Activated CD4-positive, CD25-positive, alpha-beta regulatory T cell treated with anti-CD3 and anti-CD28 coated beads, Interleukin-2, amount 50 U/mL, for 24 hours (primary cell): ENCODE results near the gene RPL35A.
A peak's percentile ranks its signal among the peaks of the same experiment; 100 is the strongest.
"Not testable (repeated sequence)": the region's sequence is repeated elsewhere in the genome, so short reads cannot be mapped to it uniquely, and the experiment has no call there.

Experiments used
- ATAC-seq, 2 donors: fragments of 150-1000 bp; cut with Tn5 transposase; one replicate each; pipeline ENCODE4 v1.10.0; 2021; ENCODE audit warnings: mild to moderate bottlenecking in 1 of 2, moderate library complexity in 1 of 2

Gene RPL35A

DNA sequence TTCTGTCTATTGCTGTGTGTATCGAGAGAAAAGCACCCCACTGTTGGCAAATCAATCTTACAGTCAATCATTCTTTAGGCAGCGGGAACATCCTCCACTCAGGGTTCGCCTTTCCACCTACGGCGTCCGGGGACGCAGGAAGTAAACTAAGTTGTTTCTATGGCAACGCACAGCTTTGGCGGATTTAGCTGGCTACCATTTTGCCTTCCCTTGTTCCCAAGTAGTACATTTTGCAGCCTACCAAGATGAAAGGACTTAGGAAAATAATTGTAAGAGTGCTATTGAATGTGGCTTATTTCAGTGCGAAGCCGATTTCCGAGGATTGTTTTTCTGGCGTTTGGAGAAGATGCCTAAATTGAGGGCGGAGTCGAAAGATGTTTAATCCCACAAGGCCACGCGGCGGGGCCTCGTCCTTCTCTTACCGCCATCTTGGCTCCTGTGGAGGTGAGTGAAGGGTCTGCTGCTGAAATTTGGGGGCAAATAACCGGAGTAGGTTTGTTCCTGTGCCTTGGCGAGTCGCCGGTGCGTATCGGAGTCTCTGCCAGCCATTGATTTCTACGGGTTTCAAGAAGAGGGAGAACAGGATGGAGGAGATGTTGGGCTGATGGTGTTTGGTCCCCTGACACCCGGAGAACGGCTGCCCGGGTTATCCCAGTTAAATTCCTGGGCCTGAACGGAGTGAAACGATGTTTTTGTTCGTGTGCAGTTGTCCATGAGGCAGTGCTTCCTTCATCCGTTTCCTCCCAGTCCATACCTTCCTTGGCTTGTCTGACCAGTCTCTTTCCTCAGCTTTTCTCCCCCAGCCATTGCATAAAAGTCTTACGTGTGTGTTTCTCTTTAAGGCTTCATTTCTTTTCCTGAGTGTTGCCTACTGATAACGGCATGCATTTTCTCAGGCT, at the start of gene RPL35A:
TSS of gene RPL35A (plus strand) at position 413 of the 899 bp plus-strand sequence. CDS start 778 bp downstream, outside the sequence.
- peak; percentile 87 to 90 for ATAC-seq

GRCh38 chr3:197901626-197902025, 48.4 kb upstream of the RPL35A start:
- no peak for ATAC-seq

GRCh38 chr3:197906023-197906849, 43.8 kb upstream of the RPL35A start:
- peak; percentile 98 to 99 for ATAC-seq

GRCh38 chr3:197906850-197907187, 43.2 kb upstream of the RPL35A start:
- ATAC-seq = no peak

DNA sequence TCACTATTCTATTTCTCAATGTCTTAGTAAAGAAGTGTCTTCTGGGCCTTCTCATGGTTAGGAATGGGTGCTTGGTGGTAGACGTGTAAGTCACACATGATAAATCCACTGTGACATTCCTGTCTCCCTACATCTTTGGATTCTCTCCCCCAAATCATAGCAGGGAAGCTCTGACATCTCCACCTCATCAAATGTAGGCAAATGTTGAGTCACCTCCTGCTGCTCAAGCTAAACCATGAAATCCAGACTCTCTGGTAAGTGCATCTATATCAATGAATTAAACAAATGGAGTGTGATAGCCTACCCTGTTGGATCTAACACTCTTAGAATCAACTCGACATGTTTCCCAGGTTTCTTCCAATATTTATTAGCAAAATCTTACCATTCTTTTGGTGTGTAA, 42.8 kb upstream of the RPL35A start:
- ATAC-seq = no peak

- ATAC-seq = not testable (repeated sequence)
These were observed 41.4 kb upstream of the RPL35A start for GRCh38 chr3:197908550-197908949.

GRCh38 chr3:197908957-197909701, 40.9 kb upstream of the RPL35A start:
- ATAC-seq = no peak

DNA sequence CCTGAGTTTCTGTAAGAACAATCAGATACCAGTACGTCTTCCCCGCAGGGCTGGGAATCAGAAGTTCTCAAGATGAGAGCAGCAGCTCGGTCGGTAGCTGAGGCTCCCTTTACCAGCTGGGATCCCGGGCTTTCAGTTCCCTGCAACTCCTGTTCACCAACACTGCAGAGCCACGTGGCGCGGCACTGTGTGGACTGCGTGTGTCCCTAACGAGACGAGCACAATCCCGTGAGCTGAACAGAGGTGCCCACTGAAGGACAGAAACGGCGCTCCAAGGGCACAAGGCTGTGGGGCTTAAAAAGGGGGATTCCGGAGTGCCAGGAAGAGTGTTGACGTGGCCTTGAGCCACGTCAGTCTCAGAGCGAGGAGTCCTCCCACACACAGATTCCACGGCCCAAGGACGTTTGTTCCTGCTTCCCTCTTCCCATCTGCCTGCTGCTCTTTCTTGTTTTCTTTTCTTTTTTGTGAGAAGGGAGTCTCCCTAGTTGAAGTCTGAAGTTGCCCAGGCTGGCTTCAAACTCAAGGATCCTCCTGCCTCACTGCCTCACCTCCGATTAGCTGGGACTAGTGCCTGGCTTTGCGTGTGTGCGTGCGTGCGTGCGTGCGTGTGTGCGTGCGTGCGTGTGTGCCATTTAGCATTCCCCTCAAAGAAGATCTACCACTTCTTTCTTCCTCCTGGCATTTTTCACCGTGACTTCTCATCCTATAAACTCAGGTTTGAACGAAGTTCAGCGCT, 37.1 kb upstream of the RPL35A start:
- ATAC-seq = no peak

DNA sequence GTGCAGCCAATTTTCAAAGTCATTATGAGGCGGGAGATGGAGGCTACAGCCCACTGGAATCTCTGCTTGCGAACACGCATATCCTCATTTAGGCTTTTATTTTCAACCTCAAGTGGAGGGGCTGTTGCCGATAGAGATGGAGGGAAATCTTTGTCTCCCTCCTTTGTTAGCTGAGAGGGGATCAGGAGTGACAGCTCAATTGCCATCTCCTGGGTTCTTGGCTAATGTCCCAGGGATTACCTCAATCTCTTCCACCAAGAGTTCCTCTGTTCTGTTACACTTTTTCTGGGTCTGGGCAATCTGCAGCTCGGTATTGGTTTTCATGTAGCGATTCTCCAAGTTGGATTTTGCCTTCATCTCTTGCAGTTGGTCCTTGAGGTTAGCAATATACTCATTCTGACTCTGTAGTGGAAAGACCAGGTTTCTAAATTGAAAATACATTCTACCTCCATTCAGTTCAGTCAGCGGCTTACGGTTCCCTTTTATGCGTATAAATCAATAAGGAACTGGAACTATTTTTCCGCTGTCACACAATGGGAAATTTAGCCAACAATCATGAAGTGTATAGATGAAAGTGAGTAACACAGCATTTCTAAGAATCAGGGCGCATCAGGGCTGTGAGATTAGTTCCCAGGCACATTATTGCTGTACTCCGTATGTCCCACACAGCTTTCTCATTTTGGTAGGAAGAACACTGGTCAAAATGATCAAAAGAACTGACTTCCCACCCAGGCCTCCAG, 36.2 kb upstream of the RPL35A start:
- no peak for ATAC-seq

- not testable (repeated sequence) for ATAC-seq
These were observed 28.3 kb upstream of the RPL35A start for GRCh38 chr3:197921429-197922275.

DNA sequence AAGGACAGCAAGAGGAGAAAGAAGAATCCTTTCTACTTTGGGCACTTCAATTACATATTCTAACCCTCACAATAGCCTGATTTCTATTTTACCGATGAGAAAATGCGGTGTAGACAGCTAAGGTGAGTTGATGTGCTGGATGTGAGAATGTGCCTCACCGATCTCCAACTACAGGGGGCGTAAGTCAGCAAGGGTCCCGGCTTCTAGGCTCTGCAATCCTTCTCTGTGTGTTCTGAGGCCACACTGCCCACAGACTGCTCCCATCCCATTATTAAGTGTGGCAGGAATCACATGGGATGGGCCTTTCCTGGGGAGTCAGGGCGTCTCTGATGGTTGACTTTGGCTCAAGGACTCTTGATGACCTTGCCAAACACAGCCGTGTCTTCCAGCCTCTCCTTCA, 23.6 kb upstream of the RPL35A start:
- no peak for ATAC-seq

DNA sequence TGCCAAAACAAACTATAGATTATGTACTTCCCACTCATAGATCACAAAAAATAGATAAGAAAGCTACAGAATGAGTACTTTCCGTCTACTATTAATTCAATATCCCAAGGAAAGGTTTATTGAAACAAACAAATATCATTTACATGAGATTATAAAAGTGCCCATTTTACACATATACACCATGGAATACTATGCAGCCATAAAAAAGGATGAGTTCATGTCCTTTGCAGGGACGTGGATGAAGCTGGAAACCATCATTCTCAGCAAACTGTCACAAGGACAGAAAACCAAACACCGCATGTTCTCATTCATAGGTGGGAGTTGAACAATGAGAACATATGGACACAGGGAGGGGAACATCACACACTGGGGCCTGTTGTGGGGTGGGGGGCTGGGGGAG, 22.4 kb upstream of the RPL35A start:
- not testable (repeated sequence) for ATAC-seq

DNA sequence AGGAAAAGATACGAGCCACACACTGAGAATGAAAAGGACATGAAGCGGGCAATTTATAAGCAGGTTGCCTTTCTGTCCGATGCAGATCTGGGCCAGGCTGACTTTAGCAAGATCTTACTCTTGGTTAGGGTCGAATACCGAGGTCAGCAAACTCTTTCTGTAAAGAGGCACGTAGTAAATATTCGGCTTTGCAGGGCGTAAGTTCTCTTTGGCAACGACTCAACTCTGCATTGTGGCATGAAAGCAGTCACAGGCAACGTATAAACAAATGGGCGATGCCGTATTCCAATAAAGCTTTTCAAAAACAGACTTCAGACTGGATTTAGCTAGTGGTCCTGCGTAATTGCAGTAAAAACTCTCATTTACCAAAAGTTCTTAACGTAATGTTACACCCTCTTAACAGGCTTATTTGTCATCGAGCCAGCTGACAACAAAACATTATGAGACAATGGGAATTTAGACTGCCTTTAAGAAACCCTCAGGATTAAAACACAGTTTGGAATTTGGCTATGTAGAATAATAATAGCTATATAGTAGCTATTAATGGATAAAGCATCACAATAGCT, 13.1 kb upstream of the RPL35A start:
- ATAC-seq = no peak

GRCh38 chr3:197940745-197941384, 9.1 kb upstream of the RPL35A start:
- ATAC-seq = no peak

GRCh38 chr3:197942956-197943556, 6.9 kb upstream of the RPL35A start:
- peak; percentile 77 to 81 for ATAC-seq

DNA sequence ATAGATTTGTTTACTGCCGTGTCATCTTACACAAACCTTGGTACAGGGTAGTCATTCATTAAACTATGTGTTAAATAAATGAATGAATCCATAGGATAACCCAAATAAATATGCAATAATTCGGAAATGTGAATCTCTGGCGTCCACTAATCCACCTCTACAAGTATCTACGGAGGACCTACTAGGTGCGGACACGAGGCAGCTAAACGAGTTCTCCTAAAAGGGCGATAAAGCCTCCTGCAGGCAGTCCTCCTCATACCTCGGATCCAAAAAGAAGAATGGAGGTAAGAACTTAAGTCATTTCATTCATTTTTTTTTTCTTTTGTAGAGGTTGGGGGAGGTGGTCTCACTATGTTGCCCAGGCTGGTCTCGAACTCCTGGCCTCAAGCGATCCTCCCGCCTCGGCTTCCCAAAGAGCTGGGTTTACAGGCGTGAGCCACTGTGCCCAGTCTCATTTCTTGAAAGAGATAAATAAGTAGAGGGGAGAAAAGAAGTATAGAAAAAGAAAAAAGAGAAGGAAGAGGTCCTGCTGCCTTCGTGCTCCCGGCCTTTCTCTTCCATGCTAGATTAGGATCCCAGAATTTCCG, 706 bp upstream of the RPL35A start:
- no peak for ATAC-seq

DNA sequence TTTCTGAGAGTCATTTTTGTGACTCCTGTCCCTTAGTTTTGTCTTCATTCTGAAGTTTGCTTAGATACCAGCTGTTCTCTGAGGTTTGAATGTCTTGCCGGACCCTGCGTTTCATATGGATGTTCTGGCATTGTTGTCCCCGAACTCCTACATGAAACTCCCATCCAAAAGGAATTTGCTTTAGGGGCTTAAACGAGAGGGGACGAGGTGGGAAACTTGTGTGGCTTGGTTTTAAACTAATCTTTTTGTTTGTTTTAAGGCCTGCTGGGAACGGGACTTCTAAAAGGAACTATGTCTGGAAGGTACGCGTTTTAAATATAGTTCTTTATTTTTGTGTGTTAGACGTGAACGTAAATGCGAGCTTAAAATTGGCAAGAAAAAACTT, 679 bp downstream of the RPL35A start:
- ATAC-seq = no peak

- no peak for ATAC-seq
These were observed 1.5 kb downstream of the RPL35A start for GRCh38 chr3:197951392-197951990.
